SU-DHL-6 (cell line): ENCODE results near the gene C11orf54.

ENCODE experiments used
- H2AFZ ChIP-seq: fragments of 200-600 bp; sonication (generic); 2 replicates; pipeline ENCODE4 v1.6.1; 2014; ENCODE audit warnings: low read depth, mild to moderate bottlenecking, moderate library complexity, mixed read lengths, antibody characterized with exemption, low read length; ENCODE audit not compliant: severe bottlenecking
- H3F3A ChIP-seq: fragments of 200-600 bp; shearing (Covaris generic); 2 replicates; pipeline ENCODE4 v1.6.0; 2016; ENCODE audit warnings: antibody characterized with exemption, mild to moderate bottlenecking; ENCODE audit not compliant: insufficient read depth
- H3K27ac ChIP-seq: fragments of 200-600 bp; sonication (generic); 2 replicates; pipeline ENCODE4 v1.5.1; 2016; ENCODE audit warnings: low read depth, mild to moderate bottlenecking, low read length, moderate library complexity, mixed read lengths
- H3K27me3 ChIP-seq: fragments of 200-600 bp; sonication (generic), shearing (Covaris generic); 2 replicates; pipeline ENCODE4 v1.6.0; 2014; ENCODE audit warnings: mild to moderate bottlenecking, low read length
- H3K36me3 ChIP-seq: fragments of 200-600 bp; sonication (generic); 2 replicates; pipeline ENCODE4 v1.6.1; 2014; ENCODE audit warnings: mild to moderate bottlenecking, low read length, mixed read lengths
- H3K4me2 ChIP-seq: fragments of 300-600, 200-600 bp; shearing (Covaris generic), sonication (generic); 2 replicates; pipeline ENCODE4 v1.6.0; 2014; ENCODE audit warnings: low read length, low read depth, mild to moderate bottlenecking; ENCODE audit not compliant: poor library complexity, severe bottlenecking
- H3K4me3 ChIP-seq: fragments of 200-600 bp; sonication (generic); 2 replicates; pipeline ENCODE4 v1.5.1; 2014; ENCODE audit warnings: antibody characterized with exemption, low read length, mild to moderate bottlenecking, mixed read lengths; ENCODE audit not compliant: insufficient read depth, poor library complexity, severe bottlenecking
- H3K79me2 ChIP-seq: fragments of 200-600 bp; sonication (generic); 2 replicates; pipeline ENCODE4 v1.6.1; 2014; ENCODE audit warnings: mild to moderate bottlenecking, low read length, moderate library complexity; ENCODE audit not compliant: insufficient read depth
- H3K9ac ChIP-seq: fragments of 200-600 bp; sonication (generic); 2 replicates; pipeline ENCODE4 v1.7.0; 2014; ENCODE audit warnings: mild to moderate bottlenecking, low read length
- H3K9me2 ChIP-seq: fragments of 200-600 bp; sonication (generic); replicated peaks from 2 replicates; pipeline ENCODE4 v1.6.1; 2014; ENCODE audit warnings: low read length; ENCODE audit not compliant: insufficient read depth
- H3K9me3 ChIP-seq: fragments of 200-600 bp; sonication (generic); 2 replicates; pipeline ENCODE4 v1.6.1; 2014; ENCODE audit warnings: low read length, mixed read lengths; ENCODE audit not compliant: insufficient read depth
- H4K20me1 ChIP-seq: fragments of 200-600 bp; sonication (generic); 2 replicates; pipeline ENCODE4 v1.6.1; 2014; ENCODE audit warnings: low read depth, mild to moderate bottlenecking, antibody characterized with exemption, low read length, moderate library complexity, mixed read lengths
- EZH2phosphoT487 ChIP-seq: fragments of 200-600 bp; sonication (generic), shearing (Covaris generic); conservative IDR thresholded peaks from 2 replicates; pipeline ENCODE4 v1.6.1; 2018; ENCODE audit warnings: mild to moderate bottlenecking, antibody characterized with exemption, low read length, moderate library complexity, mixed read lengths
- TF ChIP-seq, protein P1 (sequence below): fragments of 200-600 bp; sonication (generic); IDR thresholded peaks from one replicate; pipeline ENCODE4 v1.5.1; 2017; ENCODE audit warnings: antibody characterized with exemption, mild to moderate bottlenecking, low read length, moderate library complexity; ENCODE audit not compliant: insufficient read depth, poor library complexity, severe bottlenecking

Gene C11orf54

DNA sequence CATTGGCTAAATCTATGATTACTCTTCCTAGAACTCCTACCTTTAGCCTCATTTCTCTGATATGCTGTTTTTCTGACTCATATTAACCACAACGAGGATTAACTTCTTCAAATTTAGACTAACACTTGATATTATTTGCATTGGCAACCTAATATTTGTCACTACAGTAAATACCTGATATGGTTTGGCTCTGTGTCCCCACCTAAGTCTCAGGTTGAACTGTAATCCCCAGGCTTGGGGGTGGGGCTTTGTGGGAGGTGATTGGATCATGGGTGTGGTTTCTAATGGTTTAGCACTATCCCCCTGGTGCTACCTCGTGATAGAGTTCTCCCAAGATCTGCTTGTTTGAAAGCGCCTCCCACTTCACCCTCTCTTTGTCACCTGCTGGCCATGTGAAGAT lies 25.5 kb downstream of the C11orf54 start:
- Histone ChIP-seq H3K9me3 (peaks cover 3% of the 10 kb centered on the region; the same call in 1 of the 2 replicates), H3K9me2 (no peaks in the 10 kb centered on the region), H3F3A (no peaks in the 10 kb centered on the region), H3K27ac (no peak overlapping the region), H3K9ac (no peak overlapping the region), H3K4me2 (no peak overlapping the region), H3K36me3 (no peaks in the 10 kb centered on the region), H3K27me3 (no peaks in the 10 kb centered on the region), H2AFZ (no peak overlapping the region), H3K4me3 (no peak overlapping the region), H4K20me1 (no peaks in the 10 kb centered on the region), H3K79me2 (no peaks in the 10 kb centered on the region)
- TF ChIP-seq, protein P1, sequence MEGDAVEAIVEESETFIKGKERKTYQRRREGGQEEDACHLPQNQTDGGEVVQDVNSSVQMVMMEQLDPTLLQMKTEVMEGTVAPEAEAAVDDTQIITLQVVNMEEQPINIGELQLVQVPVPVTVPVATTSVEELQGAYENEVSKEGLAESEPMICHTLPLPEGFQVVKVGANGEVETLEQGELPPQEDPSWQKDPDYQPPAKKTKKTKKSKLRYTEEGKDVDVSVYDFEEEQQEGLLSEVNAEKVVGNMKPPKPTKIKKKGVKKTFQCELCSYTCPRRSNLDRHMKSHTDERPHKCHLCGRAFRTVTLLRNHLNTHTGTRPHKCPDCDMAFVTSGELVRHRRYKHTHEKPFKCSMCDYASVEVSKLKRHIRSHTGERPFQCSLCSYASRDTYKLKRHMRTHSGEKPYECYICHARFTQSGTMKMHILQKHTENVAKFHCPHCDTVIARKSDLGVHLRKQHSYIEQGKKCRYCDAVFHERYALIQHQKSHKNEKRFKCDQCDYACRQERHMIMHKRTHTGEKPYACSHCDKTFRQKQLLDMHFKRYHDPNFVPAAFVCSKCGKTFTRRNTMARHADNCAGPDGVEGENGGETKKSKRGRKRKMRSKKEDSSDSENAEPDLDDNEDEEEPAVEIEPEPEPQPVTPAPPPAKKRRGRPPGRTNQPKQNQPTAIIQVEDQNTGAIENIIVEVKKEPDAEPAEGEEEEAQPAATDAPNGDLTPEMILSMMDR: no peak
- no peak for TF ChIP-seq EZH2phosphoT487

- peaks cover 11% of the 10 kb centered on the region; the same call in 1 of the 2 replicates for H3K9me3 ChIP-seq
- H3K27ac ChIP-seq: no peak overlapping the region
- H3K9me2 ChIP-seq: no peaks in the 10 kb centered on the region
- TF ChIP-seq, protein P1: no peak
- H3K4me2 ChIP-seq: no peak overlapping the region
- no peaks in the 10 kb centered on the region for H3K27me3 ChIP-seq
- H2AFZ ChIP-seq: no peak overlapping the region
- no peaks in the 10 kb centered on the region for H3K79me2 ChIP-seq
- no peak overlapping the region for H3K9ac ChIP-seq
- H3F3A ChIP-seq: no peaks in the 10 kb centered on the region
- no peak overlapping the region for H3K4me3 ChIP-seq
- H4K20me1 ChIP-seq: no peaks in the 10 kb centered on the region
- H3K36me3 ChIP-seq: no peaks in the 10 kb centered on the region
These were observed 28.7 kb downstream of the C11orf54 start for GRCh38 chr11:93770160-93770559.

DNA sequence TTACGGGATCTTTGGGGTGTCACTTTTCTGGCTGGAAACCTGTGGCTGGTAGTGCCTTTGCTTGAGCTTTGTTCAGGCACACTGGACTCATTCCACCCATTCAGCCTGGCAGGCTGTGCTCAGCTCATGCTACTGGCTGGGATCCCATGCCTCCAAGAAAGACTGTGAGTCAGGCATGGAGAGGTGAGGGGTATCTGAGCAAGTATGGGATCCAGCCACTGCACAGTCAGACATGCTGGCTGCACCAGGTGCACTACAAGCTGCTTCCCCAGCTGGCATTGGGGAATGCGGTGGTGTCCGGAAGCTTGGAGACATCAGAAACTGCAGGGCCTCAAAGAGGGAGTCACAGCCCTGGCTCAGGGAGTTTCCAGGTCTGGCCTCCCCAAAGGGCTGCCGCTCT lies 30.7 kb downstream of the C11orf54 start:
- no peak for TF ChIP-seq EZH2phosphoT487
- Histone ChIP-seq H3K9ac (no peak overlapping the region), H4K20me1 (no peaks in the 10 kb centered on the region), H3K36me3 (no peaks in the 10 kb centered on the region), H3K4me2 (no peak overlapping the region), H2AFZ (no peak overlapping the region), H3K27ac (no peak overlapping the region), H3K4me3 (no peak overlapping the region), H3K9me2 (no peaks in the 10 kb centered on the region), H3K79me2 (no peaks in the 10 kb centered on the region), H3K27me3 (no peaks in the 10 kb centered on the region), H3F3A (no peaks in the 10 kb centered on the region), H3K9me3 (peaks cover 11% of the 10 kb centered on the region; the same call in 1 of the 2 replicates)

DNA sequence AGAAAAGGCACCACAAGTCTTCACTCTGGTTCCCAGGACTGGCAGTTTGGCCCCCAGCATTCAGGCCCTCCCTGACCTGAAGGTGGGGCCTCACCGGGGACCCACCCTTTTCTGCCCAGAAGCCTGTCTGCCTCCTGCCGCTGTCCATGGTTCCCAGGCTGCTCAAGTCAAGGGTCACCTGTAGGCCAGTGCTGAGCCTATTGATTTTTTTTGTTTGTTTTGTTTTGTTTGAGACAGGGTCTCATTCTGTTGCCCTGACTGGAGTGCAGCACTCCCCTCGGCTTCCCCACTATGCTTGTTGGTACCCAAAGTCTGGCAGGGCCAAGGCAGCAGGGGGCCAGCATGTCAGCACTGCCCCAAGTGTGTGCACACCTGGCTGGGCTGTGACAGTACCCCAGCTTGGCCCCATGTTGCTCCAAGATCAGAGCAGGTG lies 31.6 kb downstream of the C11orf54 start:
- Histone ChIP-seq H3K79me2 (no peaks in the 10 kb centered on the region), H3K27ac (no peak overlapping the region)
- TF ChIP-seq, protein P1: no peak
- TF ChIP-seq EZH2phosphoT487: no peak

More for the DNA sequence above, 31.6 kb downstream of the C11orf54 start:
- no peaks in the 10 kb centered on the region for H3K27me3 ChIP-seq
- no peaks in the 10 kb centered on the region for H3F3A ChIP-seq
- no peaks in the 10 kb centered on the region for H3K9me2 ChIP-seq
- no peaks in the 10 kb centered on the region for H4K20me1 ChIP-seq
- H2AFZ ChIP-seq: no peak overlapping the region
- no peak overlapping the region for H3K9ac ChIP-seq
- no peak overlapping the region for H3K4me3 ChIP-seq
- peaks cover 11% of the 10 kb centered on the region; the same call in 1 of the 2 replicates for H3K9me3 ChIP-seq
- H3K36me3 ChIP-seq: no peaks in the 10 kb centered on the region
- no peak overlapping the region for H3K4me2 ChIP-seq
